NCI-H1105 treated with DMSO at 0.1 percent for 48 hours (cell line): ENCODE measurements around the gene ARHGDIG.

Source experiments
- DNase-seq: peaks from one replicate; lab custom pipeline; 2025; lab: John Stamatoyannopoulos, UW

Gene ARHGDIG

GRCh38 chr16:280991-281659 is 734 bp downstream of the ARHGDIG start:
- DNase-seq = no peak

GRCh38 chr16:281660-282255 is 1.4 kb downstream of the ARHGDIG start:
- DNase-seq = no peak

- DNase-seq = no peak
Observed at GRCh38 chr16:282491-282890, 2.1 kb downstream of the ARHGDIG start.

DNA sequence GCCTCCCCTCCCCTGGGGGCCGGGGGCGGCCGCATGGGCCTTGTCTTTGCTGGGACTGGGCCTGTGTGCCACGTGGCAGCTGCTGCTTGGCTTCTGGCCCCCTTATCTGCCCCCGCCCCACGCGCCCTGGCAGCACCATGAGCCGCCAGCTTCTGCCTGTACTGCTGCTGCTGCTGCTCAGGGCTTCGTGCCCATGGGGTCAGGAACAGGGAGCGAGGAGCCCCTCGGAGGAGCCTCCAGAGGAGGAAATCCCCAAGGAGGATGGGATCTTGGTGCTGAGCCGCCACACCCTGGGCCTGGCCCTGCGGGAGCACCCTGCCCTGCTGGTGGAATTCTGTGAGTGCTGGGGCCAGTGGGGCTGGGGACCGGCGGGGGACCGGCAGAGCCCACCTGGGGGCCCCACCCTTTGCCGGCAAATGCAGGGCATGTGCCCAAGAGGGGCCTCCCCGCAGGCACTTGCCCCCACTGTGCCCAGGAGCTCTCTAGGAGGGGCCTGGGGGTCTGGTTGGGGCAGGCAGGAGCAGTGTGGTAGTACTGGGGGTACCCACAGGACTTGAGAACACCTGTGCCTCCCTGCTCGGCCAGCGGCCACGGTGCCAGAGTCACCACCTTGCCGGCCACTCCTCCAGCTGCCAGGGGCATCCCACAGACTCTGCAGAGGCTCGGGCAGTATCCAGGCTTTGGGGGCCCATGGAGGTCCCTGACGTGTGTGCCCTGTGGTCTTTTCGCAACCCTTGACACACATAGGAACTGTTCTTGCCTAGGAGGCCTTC is 2.8 kb downstream of the ARHGDIG start, which contains the start of gene PDIA2:
Gene PDIA2, plus strand, starts transcription at position 132 of the 773 bp plus-strand sequence. Its CDS starts 6 bp downstream, at position 138.
- no peak for DNase-seq

DNA sequence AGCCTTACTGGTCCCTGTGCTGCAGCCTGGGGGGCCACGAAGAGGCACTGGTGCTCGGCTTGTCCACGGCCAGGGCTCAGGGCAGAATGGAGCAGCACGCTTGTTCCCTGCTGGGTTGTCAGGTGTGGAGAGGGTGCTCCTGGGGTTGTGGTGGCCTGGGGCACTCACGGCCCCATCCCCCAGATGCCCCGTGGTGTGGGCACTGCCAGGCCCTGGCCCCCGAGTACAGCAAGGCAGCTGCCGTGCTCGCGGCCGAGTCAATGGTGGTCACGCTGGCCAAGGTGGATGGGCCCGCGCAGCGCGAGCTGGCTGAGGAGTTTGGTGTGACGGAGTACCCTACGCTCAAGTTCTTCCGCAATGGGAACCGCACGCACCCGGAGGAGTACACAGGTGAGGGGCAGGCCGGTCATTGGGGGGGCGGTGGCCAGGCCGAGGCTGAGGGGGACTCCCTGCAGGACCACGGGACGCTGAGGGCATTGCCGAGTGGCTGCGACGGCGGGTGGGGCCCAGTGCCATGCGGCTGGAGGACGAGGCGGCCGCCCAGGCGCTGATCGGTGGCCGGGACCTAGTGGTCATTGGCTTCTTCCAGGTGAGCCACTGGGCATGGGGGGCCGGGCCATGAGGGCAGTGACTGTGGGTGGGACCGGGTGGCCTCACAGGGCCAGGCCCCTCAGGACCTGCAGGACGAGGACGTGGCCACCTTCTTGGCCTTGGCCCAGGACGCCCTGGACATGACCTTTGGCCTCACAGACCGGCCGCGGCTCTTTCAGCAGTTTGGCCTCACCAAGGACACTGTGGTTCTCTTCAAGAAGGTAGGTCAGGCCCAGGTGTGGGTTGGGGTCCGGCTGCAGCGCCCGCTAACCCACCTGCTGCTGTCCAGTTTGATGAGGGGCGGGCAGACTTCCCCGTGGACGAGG is 4.1 kb downstream of the ARHGDIG start:
- DNase-seq = no peak

GRCh38 chr16:285146-286055 is 5.0 kb downstream of the ARHGDIG start:
- no peak for DNase-seq

DNA sequence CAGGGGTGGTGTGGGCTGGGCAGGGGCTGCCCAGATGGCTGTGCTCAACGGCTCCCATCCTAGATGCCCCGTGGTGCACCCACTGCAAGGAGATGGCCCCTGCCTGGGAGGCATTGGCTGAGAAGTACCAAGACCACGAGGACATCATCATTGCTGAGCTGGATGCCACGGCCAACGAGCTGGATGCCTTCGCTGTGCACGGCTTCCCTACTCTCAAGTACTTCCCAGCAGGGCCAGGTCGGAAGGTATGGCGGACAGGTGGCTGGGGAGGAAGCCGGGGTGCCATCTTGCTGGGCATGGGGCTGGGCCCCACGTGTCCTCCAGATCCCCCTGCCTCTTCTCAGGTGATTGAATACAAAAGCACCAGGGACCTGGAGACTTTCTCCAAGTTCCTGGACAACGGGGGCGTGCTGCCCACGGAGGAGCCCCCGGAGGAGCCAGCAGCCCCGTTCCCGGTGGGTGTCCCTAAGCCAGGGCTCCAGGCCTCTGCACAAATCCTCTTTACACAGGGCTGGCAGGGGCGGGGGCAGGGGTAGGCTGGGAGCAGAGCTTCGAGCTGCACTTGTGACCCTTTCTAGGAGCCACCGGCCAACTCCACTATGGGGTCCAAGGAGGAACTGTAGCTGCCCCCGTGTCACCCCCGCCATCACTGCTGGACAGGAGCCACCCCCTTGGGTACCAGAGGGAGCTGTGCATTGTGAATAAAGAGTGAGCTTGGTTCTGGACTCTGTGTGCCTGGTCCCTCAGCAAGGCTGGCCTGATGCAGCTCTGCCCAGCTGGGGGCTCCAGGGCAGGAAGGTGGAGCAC is 6.3 kb downstream of the ARHGDIG start:
- DNase-seq = no peak

DNA sequence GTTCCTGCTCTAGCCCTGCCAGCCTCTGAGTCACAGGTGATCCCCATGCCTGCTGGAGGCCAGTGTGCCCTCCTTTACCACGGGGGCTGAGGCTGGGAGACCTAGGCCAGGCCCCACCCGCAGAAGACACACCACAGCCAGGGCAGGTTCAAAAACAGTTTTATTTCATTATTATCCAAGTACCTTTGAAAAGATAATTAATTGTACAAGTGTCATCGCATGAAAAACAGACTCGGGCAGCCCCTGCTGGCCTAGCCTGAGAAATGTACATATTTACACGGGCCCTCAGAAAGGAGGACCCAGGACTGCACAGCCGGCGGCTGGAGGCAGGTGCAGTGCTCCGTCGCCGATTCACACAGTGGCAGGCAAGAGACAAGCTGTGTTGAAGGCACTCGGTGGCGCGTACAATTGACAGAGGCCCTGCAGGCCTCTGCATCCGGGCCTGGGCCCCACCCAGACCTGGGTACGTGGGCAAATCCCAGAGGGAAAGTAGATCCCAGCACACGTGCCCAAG is 7.0 kb downstream of the ARHGDIG start:
- DNase-seq = peak; percentile 38

DNA sequence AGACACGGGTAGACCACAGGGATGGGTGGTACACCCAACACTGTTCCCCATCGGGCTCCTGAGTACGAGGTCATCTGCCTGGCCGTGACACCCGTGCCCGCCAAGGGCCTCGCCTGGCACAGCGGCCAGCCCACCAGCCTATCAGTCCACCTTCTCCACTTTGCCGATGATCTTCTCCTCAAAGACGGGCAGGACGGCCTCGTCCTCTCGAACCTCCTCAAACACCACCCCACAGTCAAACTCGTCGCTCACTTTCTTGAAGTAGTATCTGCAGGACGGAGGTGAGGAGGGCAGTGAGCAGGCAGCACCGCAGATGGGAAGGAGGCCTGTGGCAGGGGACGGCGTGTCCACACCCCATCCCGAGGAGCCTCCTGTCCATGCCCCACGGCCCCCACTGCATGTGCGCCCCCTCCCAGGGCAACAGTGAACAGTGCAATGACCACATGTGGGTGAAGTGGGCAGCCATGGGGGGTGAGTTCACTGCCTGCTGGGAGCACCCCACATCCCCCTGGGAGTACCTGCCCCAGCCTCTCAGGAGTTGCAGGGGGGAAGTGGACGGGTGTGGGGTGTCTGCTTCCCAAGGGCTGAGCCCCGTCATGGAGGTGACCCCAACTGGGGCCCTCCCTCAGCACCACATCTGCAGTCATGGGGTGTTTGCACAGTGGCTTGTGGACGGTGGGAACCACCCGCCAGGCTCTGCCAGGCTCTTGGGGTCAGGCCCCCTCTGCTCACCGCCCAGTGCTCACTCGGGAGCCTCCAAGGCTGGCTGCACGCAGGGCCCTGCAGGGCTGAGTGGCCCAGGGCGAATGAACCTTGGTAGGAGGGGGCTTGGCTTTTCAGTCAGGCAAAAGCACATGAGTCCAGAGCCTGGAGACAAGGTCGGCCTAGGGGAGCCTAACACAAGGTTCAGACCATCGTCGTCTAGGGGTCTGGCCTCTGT is 7.9 kb downstream of the ARHGDIG start:
- no peak for DNase-seq

- no peak for DNase-seq
Observed at GRCh38 chr16:289395-289997, 9.1 kb downstream of the ARHGDIG start.

DNA sequence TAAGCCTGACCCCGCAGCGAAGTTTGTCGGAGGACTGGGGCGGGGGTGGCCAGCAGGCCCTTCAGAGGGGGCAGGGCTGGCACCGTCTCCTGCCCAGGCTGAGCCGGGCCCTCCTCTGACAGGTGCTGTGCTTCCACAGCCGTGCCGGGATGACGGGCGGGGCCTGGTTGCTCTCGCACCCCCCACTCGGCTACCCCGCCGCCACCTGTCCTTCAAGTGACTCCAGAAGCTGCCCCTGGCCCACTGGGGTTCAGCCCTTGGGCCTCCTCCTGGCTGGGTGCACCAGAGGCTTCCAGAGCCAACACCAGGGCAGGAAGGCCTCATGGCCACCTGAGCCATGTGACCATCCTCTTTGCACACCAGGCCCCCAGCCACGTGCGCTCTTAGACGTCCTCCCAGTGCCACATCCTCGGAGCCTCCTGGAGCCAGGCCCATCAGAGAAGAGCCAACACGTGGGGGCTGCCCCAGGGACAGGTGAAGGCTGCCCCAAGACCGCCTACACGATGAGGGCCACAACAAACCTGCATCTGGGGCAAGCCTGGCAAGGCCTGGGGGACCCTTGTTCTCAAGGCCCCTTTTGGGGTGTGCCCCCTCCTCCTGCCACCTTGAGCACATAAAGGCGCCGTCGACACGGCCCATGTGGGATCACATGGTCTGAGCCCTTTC is 9.8 kb downstream of the ARHGDIG start:
- DNase-seq = no peak

DNA sequence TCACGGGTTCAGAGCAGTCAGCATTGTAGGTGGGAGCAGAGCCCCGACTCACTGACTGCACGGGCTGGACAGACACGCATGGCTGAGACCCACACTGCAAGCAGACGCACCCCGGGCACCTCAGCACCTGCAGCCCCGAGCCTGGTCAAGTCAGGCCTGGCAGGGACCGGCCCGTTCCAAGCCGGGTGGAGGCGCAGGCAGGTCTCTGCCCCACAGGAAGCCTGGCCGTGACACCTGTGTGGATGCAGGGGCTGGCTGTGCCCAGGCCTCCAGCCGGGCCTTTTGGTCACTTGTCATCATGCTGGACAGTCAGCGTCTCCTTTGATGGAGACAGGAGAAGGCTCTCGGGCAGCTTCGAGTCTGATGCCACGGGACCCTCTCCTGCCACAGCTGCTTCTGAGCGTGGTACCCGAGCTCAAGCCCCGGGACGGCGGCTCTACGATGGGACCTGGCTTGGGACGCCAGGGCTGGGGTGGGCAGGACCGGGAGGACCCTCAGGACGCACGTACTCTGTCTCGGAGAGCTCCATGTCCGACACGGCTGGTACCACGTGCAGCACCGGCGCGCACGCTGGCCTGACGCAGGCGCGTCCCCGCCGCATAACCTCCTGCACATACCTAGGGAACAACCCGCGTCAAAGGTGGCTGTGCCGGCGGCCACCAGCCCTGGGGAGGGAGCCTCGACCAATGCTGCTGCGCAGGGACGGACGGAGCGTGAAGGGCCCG is 10.5 kb downstream of the ARHGDIG start:
- DNase-seq = no peak

- DNase-seq = no peak
Observed at GRCh38 chr16:291539-291938, 11.1 kb downstream of the ARHGDIG start.

GRCh38 chr16:293043-293775 is 12.8 kb downstream of the ARHGDIG start:
- no peak for DNase-seq

GRCh38 chr16:296276-296675 is 15.9 kb downstream of the ARHGDIG start:
- DNase-seq = no peak

DNA sequence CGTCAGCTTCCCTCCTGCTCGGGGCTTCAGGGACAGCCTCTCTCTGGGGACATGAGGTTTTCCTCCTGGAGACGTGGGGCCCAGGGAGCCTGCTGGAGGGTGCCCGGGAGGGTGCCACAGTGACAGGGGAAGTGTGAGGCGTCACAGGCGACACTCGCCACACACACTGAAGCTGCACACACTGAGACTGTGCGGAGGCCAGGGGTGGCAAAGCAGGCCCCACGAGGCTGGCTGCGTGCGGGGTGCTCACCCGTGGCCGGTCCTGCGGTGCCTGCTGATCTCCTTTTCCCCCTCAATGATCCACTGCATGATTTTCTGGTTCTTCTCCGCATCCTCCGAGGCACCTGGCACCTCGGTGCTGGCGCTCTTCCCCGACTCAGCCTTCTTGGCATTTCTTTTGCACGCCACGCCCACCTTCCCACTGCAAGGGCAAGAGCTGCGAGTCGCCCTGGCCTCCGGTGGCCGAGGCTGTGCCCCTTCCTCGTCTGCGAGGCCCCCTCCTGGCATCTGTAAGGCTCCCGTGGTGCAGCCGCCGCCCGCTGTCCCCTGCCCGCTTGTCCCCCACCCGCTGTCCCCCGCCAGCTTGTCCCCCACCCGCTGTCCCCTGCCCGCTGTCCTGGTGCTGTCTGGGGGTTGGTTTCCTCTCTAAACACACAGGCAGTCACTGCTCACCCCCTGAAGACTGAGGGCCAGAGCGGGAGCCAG is 16.6 kb downstream of the ARHGDIG start:
- no peak for DNase-seq
